Measurements from ENCODE around the gene ZNF367.

Gene ZNF367

DNA sequence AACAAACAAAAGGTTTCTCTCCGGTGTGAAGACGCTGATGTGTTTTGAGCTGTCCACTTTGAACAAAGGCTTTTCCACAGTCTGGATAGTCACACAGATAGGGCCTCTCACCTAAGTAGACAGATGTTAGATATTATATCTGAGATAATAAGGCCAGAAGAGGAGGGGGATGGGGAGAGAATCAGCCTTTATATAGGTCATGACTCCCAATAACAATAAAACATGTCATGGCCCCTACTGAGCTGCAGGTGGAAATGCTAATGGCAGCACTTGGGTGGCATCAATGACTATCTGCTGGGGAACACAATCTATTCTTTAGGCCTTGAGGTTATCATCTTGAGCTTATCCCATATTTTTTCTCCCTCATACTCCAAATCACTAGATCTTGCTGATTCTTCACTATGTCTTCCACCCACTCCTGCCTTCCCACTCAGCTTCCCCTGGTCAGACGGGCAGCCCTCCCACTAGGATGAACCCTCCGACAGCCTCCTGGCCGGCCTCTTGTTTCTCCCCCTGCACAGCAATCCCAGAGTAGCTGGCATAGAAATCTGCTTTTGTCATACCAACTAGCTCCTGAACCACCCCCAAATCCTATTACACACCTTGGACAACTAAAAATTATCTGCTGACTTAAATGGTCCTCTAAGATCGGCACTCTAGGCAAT, 23.2 kb downstream of the ZNF367 start:
- H3K4me3 ChIP-seq (ENCODE audit: low read length), result no peak overlapping the region
- H3K36me3 ChIP-seq (ENCODE audit: insufficient read depth, low read length), result peaks cover 61% of the 10 kb centered on the region
- 92% methylated on average over 6 of the region's 6 CpGs for WGBS
- H3K9me3 ChIP-seq (ENCODE audit: insufficient read depth, low read depth, low read length), result no peaks in the 10 kb centered on the region
- H3K9ac ChIP-seq (ENCODE audit: low read depth, low read length), result no peak overlapping the region
- peaks cover 33% of the 10 kb centered on the region for H3K4me1 ChIP-seq (ENCODE audit: insufficient read depth, low read length)
- peak overlapping the region; percentile 40; the same call in 1 of the 2 replicates for H3K27ac ChIP-seq (ENCODE audit: low read depth, low read length)
- H3K27me3 ChIP-seq (ENCODE audit: insufficient read depth, low read length), result no peaks in the 10 kb centered on the region

DNA sequence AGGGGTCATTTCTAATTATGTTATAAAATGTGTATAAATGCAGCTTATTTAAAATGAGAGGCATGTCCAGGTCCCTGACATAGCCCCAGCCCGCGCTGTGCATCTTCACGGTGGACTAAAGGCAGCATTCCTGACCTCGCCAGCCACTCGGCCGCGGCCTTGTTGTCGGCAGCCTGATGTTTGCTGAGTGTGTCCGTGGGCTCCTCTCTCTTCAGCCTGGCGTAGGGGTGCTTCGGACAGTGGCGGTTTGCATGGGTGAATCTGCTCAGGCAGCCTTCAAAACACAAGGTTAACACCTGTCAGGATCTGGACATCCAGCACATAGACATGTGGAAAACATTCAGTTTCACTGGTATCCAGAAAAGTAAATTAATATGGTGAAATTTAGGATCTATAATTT, 25.9 kb downstream of the ZNF367 start:
- Histone ChIP-seq H3K27me3 (ENCODE audit: insufficient read depth, low read length) (no peaks in the 10 kb centered on the region), H3K4me1 (ENCODE audit: insufficient read depth, low read length) (peaks cover 25% of the 10 kb centered on the region), H3K9me3 (ENCODE audit: insufficient read depth, low read depth, low read length) (no peaks in the 10 kb centered on the region), H3K4me3 (ENCODE audit: low read length) (no peak overlapping the region), H3K36me3 (ENCODE audit: insufficient read depth, low read length) (peaks cover 83% of the 10 kb centered on the region), H3K9ac (ENCODE audit: low read depth, low read length) (no peak overlapping the region), H3K27ac (ENCODE audit: low read depth, low read length) (no peak overlapping the region)
- WGBS, result 97% methylated on average over 12 of the region's 12 CpGs

DNA sequence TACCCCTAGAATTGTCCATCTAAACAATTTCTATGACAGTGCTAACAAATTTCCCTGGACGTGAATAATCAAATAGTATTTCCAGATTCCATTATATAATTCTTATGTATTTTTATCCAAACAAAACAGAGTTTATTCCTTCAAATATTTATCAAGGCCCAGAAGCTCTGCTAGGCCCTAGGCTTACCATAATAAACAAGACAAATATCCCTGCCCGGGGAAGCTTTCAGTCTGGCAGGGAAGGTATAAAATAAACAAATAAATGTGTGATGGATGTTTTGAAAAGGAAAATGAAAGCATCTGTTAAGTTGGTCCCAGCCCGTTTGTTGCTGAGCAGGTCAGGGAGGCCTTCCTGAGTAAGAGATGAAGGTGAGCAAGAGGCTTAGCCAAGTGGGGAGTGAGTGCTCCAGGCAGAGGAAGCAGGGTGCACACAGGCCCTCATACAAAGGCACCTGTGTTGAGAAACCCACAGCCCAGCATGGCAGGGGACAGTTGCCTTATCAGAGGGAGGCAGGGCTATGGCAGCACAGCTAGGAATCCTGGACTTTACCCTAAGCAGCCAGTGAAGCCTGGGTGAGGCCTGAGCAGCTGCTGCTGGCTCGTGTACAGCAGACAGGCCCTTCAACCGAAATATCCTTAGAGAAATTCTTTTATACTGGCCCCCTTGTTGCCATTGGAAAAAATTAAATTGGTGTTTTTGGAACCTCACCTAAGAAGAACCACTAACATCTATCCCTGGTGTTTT, 27.0 kb downstream of the ZNF367 start:
- peaks cover 22% of the 10 kb centered on the region for H3K4me1 ChIP-seq (ENCODE audit: insufficient read depth, low read length)

DNA sequence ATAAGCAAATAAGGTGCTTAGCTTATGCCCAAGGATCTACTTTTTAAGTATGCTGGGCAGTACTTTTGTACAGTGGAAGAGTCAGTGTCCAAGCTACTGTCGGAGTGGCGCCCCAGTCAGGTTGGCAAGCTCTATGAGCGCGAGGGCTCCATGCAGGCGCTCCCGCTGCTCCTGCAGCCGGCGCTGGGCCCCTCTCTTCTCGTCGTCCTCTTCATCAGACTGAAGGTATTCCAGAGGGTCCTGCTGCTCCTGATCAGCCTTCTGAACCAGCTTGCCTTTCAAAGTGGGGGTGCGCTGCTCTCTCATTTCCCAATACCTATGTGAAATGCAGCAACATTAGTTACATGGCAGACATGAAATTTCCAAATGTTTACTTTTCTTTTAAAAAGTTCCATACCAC, 30.0 kb downstream of the ZNF367 start:
- Histone ChIP-seq H3K27me3 (ENCODE audit: insufficient read depth, low read length) (no peaks in the 10 kb centered on the region), H3K27ac (ENCODE audit: low read depth, low read length) (no peak overlapping the region), H3K4me3 (ENCODE audit: low read length) (no peak overlapping the region), H3K9ac (ENCODE audit: low read depth, low read length) (no peak overlapping the region), H3K36me3 (ENCODE audit: insufficient read depth, low read length) (peaks cover 75% of the 10 kb centered on the region), H3K9me3 (ENCODE audit: insufficient read depth, low read depth, low read length) (no peaks in the 10 kb centered on the region), H3K4me1 (ENCODE audit: insufficient read depth, low read length) (peaks cover 5% of the 10 kb centered on the region; the same call in 1 of the 2 replicates)
- WGBS, result 96% methylated on average over 11 of the region's 11 CpGs

More for the DNA sequence above, 27.0 kb downstream of the ZNF367 start:
- no peaks in the 10 kb centered on the region for H3K27me3 ChIP-seq (ENCODE audit: insufficient read depth, low read length)
- H3K9me3 ChIP-seq (ENCODE audit: insufficient read depth, low read depth, low read length), result no peaks in the 10 kb centered on the region
- WGBS, result 93% methylated on average over 5 of the region's 5 CpGs
- H3K36me3 ChIP-seq (ENCODE audit: insufficient read depth, low read length), result peaks cover 89% of the 10 kb centered on the region
- no peak overlapping the region for H3K4me3 ChIP-seq (ENCODE audit: low read length)
- no peak overlapping the region; the same call in 1 of the 2 replicates for H3K9ac ChIP-seq (ENCODE audit: low read depth, low read length)
- H3K27ac ChIP-seq (ENCODE audit: low read depth, low read length), result no peak overlapping the region

DNA sequence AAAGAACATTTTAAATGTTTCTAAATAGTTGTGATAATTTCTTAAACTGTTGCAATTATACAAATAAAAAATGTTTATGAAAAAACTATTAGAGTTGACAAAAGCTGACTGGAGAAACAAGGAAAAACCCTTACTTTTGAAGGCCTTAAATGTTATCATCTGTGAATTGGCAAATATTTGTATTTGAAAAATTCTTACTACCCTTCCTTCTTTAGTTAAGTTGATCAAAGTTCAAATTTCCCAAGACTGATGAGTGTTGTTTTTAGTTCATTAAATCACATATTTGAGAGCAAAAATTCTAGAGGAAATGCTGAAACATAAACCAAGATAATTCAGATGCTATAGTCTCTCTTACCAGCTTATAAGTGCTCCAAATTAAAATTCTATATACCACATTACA, 32.0 kb downstream of the ZNF367 start:
- H3K4me1 ChIP-seq (ENCODE audit: insufficient read depth, low read length), result peaks cover 12% of the 10 kb centered on the region; the same call in 1 of the 2 replicates
- H3K27ac ChIP-seq (ENCODE audit: low read depth, low read length), result no peak overlapping the region
- H3K4me3 ChIP-seq (ENCODE audit: low read length), result no peak overlapping the region
- H3K9ac ChIP-seq (ENCODE audit: low read depth, low read length), result no peak overlapping the region
- peaks cover 55% of the 10 kb centered on the region for H3K36me3 ChIP-seq (ENCODE audit: insufficient read depth, low read length)
- H3K9me3 ChIP-seq (ENCODE audit: insufficient read depth, low read depth, low read length), result no peaks in the 10 kb centered on the region
- H3K27me3 ChIP-seq (ENCODE audit: insufficient read depth, low read length), result peaks cover 3% of the 10 kb centered on the region; the same call in 1 of the 2 replicates

DNA sequence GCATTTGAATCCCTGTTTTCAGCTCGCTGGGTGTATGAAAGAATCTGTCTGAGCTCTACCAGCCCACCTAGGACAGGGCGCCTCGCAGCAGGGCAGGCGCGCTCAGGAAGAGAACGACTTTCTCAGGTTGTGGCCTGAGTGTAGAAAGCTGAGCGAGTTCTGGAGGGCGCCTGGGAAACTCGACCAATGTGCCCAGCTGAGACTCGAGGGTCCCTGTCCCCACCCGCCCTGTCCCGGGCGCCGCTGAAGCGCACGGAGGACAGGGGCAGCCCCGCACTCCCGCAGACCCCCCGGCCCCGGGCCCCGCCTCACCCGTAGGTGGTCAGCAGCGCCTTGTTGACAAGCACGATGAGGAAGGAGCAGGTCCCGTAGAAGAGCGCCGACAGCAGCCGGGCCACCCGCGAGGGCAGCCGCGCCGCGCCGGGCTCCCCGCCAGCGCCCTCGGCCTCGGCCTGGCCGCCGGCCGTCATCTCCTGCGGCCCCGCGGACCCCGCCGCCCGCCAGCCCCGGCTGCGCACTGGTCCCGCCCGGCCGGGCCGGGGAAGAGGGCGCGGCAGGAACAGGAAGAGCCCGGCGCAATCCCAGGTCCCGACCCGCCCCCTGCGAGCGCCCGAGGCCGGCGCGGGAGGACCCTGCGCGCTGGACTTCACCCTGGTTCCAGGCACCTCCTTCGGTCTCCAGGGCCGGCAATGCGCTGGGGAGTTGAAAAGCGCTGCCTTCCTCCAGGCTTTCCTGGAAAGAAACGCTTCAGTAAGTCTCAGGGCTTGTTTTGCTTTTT, 34.8 kb downstream of the ZNF367 start, which contains the start of gene SLC35D2:
TSS of gene SLC35D2 (minus strand) at position 547 of the 778 bp plus-strand sequence. CDS start at position 470, 77 bp downstream.
- H3K4me1 ChIP-seq (ENCODE audit: insufficient read depth, low read length), result peaks cover 12% of the 10 kb centered on the region; the same call in 1 of the 2 replicates
- H3K27me3 ChIP-seq (ENCODE audit: insufficient read depth, low read length), result peaks cover 3% of the 10 kb centered on the region; the same call in 1 of the 2 replicates
- H3K4me3 ChIP-seq (ENCODE audit: low read length), result peak within 1 kb of the TSS; percentile 72
- no peaks in the 10 kb centered on the region for H3K9me3 ChIP-seq (ENCODE audit: insufficient read depth, low read depth, low read length)
- H3K27ac ChIP-seq (ENCODE audit: low read depth, low read length), result peak within 1 kb of the TSS; percentile 29; the same call in 1 of the 2 replicates
- H3K36me3 ChIP-seq (ENCODE audit: insufficient read depth, low read length), result peaks cover 29% of the 10 kb centered on the region
- under 1% methylated on average over 73 of the region's 73 CpGs for WGBS
- H3K9ac ChIP-seq (ENCODE audit: low read depth, low read length), result peak within 1 kb of the TSS; percentile 76

DNA sequence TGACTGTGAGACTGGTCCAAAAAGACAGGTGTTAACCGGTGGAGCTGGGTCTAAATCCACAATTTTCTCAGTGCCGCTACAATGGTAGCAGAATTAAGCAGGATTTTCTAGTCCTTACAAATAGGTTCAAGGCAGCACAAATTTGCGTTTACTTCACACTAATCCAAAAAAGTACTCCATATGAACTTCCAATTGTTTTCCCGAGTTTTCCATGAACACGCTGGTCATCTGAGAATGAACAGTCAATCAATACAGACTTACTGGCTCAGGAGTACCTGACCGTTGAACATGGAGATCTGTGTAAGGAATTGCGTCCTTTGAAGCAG, 35.4 kb downstream of the ZNF367 start:
- Histone ChIP-seq H3K36me3 (ENCODE audit: insufficient read depth, low read length) (peaks cover 24% of the 10 kb centered on the region), H3K27me3 (ENCODE audit: insufficient read depth, low read length) (peaks cover 3% of the 10 kb centered on the region; the same call in 1 of the 2 replicates), H3K4me1 (ENCODE audit: insufficient read depth, low read length) (peaks cover 12% of the 10 kb centered on the region; the same call in 1 of the 2 replicates), H3K9ac (ENCODE audit: low read depth, low read length) (peak overlapping the region; percentile 76; the same call in 1 of the 2 replicates), H3K9me3 (ENCODE audit: insufficient read depth, low read depth, low read length) (no peaks in the 10 kb centered on the region), H3K27ac (ENCODE audit: low read depth, low read length) (peak overlapping the region; percentile 29; the same call in 1 of the 2 replicates), H3K4me3 (ENCODE audit: low read length) (peak overlapping the region; percentile 72)
- WGBS, result 24% methylated on average over 7 of the region's 7 CpGs

DNA sequence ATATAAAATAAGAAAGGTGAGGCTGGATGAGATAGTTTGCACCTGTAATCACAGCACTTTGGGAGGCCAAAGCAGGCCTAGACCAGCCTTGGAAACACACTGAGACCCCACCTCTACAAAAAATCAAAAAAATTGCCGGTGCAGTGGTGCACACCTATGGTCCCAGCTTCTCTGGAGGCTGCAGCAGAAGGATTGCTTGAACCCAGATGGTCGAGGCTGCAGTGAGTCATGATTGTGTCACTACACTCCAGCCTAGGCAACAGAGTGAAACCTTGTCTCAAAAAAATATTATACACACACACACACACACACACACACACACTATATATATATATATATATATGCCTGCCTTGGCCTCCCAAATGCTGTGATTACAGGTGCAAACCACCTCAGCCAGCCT, 36.0 kb downstream of the ZNF367 start:
- Histone ChIP-seq H3K4me3 (ENCODE audit: low read length) (peak overlapping the region; percentile 72), H3K9ac (ENCODE audit: low read depth, low read length) (no peak overlapping the region), H3K36me3 (ENCODE audit: insufficient read depth, low read length) (peaks cover 17% of the 10 kb centered on the region), H3K27me3 (ENCODE audit: insufficient read depth, low read length) (peaks cover 3% of the 10 kb centered on the region; the same call in 1 of the 2 replicates), H3K4me1 (ENCODE audit: insufficient read depth, low read length) (peaks cover 18% of the 10 kb centered on the region; the same call in 1 of the 2 replicates), H3K9me3 (ENCODE audit: insufficient read depth, low read depth, low read length) (no peaks in the 10 kb centered on the region), H3K27ac (ENCODE audit: low read depth, low read length) (no peak overlapping the region)
- WGBS, result 84% methylated on average over 2 of the region's 2 CpGs

DNA sequence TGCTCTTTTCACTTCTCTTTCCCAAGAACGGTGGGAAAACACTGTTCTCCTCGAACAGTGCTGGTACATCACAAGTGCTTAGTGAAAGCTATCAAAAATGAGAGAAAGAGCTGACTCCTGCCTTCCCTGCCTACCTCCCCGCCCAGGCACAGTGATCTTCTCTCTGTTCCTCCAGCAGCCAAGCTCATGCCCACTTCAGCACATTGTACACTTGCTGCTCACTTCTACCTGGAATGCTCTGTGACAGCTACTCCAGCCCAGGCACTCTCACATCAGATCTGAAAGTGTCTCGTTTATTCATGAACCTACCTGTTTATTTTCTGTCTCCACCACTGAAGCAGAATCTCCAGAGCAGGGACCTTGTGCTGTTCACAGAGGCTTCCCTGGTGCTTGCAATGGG, 36.5 kb downstream of the ZNF367 start:
- Histone ChIP-seq H3K4me1 (ENCODE audit: insufficient read depth, low read length) (peaks cover 21% of the 10 kb centered on the region; the same call in 1 of the 2 replicates), H3K9ac (ENCODE audit: low read depth, low read length) (no peak overlapping the region), H3K4me3 (ENCODE audit: low read length) (no peak overlapping the region), H3K36me3 (ENCODE audit: insufficient read depth, low read length) (peaks cover 13% of the 10 kb centered on the region), H3K27ac (ENCODE audit: low read depth, low read length) (no peak overlapping the region), H3K27me3 (ENCODE audit: insufficient read depth, low read length) (peaks cover 3% of the 10 kb centered on the region; the same call in 1 of the 2 replicates), H3K9me3 (ENCODE audit: insufficient read depth, low read depth, low read length) (no peaks in the 10 kb centered on the region)
- 90% methylated on average over 4 of the region's 4 CpGs for WGBS

DNA sequence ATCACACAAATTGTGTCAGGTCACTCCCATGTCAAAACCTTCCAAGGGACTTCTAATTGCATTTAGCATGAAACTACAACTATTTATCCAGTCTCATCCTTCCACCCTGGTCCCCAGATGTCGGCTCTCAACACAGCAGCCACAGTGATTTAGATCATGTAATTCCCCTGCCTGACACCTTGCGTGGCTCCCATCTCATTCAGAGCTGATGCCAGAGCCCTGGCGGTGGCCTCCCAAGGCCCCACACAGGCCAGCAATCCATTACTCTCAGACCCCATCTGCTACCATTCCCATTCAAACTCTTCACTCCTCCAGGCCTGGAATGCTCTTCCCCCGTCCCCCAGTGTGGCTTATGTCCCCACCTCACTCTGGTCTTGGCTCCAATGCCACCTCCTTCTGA, 37.0 kb downstream of the ZNF367 start:
- H3K36me3 ChIP-seq (ENCODE audit: insufficient read depth, low read length), result peaks cover 7% of the 10 kb centered on the region
- peaks cover 3% of the 10 kb centered on the region; the same call in 1 of the 2 replicates for H3K27me3 ChIP-seq (ENCODE audit: insufficient read depth, low read length)
- H3K27ac ChIP-seq (ENCODE audit: low read depth, low read length), result no peak overlapping the region
- H3K9ac ChIP-seq (ENCODE audit: low read depth, low read length), result no peak overlapping the region
- 87% methylated on average over 4 of the region's 4 CpGs for WGBS
- no peaks in the 10 kb centered on the region for H3K9me3 ChIP-seq (ENCODE audit: insufficient read depth, low read depth, low read length)
- no peak overlapping the region for H3K4me3 ChIP-seq (ENCODE audit: low read length)
- peaks cover 21% of the 10 kb centered on the region; the same call in 1 of the 2 replicates for H3K4me1 ChIP-seq (ENCODE audit: insufficient read depth, low read length)
